ENCODE results near the gene BRPF3.

BRPF3 gene

DNA sequence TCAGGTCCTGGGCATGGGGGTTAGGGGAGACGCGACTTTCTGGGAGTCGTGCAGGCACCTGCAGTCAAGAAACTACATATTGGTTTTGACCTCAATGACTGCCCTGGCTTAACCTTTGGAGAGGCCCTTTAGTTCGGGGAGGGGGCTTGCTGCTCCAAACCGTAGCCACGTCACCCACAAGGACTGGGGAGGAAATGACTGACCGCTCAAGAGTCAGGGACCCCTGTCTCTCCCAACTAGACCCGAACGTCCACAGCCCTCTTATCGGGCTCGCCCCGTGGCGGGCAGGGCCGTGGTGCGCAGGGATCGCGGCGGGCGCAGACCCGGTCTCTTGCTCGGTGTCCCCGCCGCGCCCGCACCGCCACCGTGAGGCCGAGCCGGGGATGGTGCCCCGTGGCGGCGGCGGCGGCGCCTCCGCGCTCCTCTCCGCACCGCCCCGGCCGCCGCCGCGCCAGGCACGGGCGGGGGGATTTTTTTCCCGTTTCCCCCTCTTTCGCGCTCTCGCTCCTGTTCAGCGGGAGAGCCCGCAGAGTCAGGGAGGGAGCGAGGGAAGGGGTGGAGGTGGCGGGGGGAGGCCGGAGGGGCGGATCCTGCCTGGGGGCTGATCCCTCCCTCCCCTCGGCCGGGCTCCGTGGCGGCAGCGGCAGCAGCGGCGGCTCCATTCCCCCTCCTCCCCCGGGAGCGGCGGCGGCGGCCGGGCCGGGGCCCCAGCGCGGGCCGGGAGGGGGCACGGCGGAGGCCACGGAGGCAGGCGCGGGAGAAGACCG, at the start of gene BRPF3:
Gene BRPF3 (plus strand): TSS at position 632 of the 767 bp plus-strand sequence. CDS start 3,579 bp downstream, outside the sequence.
- DNase-seq (ENCODE audit: low read depth), result peak; percentile 64

DNA sequence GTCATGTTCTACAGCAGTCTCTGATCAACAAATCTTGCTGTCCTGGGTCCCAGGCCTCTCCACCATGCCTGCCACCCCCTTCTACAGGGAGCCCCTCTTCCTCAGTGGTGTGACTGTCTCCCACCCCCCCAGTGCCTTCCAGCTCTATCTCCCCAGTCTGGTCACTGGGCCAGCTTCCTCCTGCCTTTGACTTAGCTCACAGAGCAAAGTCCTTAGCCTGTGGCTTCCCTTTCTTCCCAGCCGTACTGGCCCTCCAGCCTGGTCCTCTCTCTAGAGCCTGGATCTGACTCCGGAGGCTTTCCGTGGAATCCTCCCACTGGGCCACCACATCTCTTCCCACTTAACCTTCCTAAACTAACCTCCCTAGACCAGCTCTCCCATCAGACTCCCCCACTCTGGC, 49.2 kb upstream of the BRPF3 start:
- no peak for DNase-seq (ENCODE audit: low read depth)

DNA sequence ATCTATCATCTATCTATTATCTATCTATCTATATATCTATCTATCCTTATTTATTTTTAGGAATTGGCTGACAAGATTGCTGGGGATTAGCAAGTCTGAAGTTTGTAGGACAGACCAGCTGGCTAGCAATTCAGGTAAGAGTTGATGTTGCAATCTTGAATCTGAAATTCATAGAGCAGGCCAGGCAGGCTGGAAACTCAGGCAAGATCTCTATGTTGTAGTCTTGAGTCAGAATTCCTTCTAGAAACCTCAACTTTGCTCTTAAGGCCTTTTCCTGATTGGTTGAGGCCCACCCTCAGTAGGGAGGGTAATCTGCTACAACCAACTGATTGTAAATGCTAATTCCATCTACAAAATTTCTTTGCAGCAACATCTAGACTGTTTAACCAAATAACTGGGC, 47.1 kb upstream of the BRPF3 start:
- no peak for DNase-seq (ENCODE audit: low read depth)

DNA sequence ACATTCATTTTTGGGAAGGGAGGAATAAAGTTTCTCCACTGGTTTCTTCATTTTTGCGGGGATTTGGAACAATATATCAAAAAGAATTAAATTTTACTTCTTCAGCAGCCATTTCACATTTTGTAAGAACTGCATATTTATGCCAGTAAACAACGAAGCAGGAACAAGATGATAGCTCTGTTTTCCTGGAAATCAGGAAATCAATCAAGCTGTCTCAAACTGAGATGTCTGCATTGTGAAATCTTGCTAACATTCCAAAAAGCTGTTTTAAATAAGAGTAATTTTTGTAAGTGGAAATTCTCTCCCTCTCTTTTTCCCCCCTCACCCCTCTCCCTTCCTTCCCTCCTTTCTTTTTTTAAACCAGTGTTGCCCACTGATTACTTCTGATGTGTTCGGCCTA, 46.3 kb upstream of the BRPF3 start:
- DNase-seq (ENCODE audit: low read depth), result no peak

DNA sequence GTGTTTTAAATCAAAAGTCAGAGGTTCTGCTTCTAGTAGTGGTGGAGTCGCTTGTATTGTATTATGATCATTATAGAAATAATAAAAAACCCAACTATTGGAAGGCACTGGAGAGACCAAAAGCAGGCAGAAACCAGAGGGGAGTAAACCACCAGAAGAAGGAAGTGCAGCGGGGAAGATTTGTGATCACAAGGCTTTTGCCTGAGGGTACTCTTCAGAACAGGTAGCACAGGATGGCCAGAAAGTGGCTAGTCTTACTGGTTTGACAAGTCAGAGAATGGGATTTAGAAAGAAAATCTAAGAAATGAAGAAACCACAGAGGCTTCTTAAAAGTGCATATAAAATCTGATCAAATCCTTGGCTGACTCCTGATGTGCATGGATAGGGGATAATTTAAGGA, 42.3 kb upstream of the BRPF3 start:
- DNase-seq (ENCODE audit: low read depth), result no peak

DNA sequence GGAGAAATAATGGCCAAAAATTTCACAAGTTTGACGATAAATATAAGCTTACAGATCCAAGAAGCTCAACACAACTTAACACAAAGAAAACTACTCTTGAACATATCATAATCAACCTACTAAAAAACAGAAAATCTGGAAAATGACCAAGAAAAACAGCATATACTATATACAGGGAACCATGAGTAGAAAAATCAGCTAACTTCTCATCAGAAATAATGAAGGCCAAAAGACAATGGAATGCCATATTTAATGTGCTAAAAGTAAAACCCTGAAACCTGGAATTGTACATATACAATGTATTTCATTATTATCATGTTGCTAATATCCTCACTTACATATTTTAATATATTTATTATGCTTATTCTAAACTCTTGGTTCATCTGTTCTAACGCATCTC, 40.9 kb upstream of the BRPF3 start:
- DNase-seq (ENCODE audit: low read depth), result no peak

DNA sequence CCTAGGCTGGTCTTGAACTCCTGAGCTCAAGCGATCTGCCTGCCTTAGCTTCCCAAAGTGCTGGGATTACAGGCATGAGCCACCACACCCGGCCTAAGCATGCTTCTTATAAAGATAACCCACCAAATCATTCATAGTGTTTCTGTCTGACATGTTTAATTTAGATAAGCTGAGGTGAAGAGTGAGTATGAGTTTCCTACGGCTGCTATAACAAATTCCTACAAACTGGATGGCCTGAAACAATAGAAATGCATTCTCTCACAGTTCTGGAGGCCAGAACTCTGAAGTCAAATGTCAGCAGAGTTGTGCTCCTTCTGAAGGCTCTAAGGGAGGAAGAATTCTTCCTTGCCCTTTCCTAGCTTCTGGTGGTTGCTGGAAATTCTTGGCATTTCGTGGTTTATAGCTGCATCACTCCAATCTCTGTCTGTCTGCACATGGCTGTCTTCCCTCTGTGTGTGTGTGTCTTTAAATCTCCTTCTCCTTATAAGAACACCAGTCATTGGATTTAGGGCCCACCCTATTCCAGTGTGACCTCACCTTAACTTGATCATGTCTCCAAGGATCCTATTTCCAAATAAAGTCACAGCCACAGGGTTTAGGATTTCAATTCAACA, 36.3 kb upstream of the BRPF3 start:
- no peak for DNase-seq (ENCODE audit: low read depth)

DNA sequence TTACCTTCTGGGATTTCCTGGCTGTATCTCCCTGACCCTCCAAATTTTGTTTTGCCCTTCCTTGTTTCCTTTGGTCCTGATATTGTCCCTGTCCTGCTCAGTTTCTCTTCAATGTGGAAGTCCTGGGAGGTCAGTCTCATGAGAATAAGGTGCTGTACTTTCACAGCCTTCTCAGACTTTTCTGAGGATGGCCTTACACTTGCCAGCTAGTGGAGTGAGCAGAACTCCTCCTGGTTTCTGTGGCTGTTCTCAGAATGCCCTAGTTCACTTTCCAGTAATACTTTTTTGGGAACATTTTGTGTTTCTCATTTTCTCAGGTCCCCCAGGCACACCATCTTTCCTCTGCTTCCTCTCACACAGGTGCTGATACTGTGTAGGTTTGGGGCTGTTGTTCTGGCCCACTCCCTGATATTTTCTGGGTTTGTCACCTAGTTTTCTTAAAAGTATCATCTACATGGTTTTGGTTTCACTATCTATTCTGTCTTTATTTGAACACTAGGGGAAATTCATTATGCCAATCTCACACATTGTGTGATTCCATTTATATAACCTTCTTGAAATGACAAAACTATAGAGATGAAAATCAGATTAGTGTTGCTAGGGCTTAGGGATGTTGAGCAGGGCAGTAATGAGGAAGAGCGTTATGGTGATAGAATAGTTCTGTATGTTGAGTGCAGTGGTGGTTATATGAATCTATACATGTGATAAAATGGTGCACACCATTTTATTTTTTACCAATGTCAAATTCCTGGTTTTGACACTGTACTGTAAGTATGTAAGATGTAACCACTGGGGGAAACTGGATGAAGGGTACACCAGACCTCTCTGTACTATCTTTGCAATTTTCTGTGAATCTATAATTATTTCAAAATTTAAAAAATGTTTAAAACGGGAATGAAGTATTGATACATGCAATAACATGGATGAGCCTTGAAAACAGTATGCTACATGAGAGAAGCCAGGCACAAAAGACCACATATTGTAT, 27.2 kb upstream of the BRPF3 start:
- DNase-seq (ENCODE audit: low read depth), result no peak

DNA sequence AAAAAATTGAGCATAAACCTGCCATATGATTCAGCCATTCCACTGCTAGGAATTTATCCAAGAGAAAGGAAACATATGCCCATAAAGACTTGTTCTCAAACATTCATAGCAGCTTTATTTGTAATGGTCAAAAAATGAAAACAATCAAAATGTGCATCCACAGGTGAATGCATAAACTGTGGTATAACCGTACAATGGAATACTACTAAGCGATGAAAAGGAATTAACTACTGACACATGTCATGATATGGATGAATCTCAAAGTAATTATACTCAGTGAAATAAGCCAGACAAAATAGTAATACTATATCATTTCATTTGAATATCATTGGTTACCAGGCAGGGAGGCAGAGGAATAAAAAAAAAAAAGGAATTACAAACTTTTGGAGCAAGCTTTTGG, 25.8 kb upstream of the BRPF3 start:
- no peak for DNase-seq (ENCODE audit: low read depth)

DNA sequence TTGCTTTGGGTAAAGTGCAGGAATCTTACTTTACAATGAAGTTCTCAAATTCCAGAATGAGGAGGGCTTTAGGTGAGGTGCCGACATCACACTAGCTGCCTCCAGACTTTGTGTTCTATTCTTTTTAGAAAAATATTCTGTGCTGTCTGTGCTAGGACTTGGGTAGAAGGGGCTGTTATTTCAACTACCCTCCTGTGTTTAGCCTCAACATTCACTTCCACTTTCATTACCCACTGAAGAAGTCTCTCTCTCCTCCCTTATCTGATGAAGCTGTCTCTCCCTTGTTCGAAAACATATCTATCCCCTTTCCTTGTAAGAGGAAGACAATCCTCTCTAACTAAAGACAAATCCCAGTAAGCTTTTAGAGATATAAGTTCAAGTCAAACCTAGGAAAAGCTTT, 25.0 kb upstream of the BRPF3 start:
- no peak for DNase-seq (ENCODE audit: low read depth)

DNA sequence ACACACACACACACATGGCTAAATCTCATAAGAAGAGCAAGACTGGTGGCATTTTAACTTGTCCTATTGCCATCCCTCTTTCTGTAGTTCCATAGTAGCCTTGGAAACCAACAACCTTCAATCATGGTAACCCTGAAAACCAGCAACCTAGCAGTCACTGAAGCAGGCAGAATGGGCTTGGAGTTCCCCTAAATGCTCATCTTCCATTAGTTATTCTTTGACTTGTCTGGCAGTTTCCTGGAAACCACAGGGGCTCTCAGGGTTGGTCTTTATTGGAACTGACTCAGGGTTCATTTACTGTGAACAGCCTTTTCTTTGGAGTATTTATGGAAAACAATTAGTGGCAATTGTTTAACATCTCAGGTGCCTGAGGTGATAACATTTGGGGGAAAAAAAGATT, 19.4 kb upstream of the BRPF3 start:
- DNase-seq (ENCODE audit: low read depth), result no peak

DNA sequence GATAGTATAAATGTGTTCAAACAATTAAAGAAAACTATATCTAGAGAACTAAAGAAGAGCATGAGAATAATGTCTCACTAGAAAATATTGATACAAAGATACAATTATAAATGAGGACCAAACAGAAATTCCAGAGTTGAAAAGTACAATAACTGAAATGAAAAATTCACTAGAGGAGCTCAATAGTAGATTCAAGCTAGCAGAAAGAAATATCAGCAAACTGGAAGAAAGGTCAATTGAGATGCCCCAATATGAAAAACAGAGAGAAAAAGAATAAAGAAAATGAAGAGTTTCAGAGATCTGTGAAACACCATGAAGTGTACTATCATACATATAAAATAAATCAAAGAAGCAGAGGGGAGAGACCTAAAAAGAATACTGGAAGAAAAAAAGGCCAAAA, 18.0 kb upstream of the BRPF3 start:
- DNase-seq (ENCODE audit: low read depth), result no peak

DNA sequence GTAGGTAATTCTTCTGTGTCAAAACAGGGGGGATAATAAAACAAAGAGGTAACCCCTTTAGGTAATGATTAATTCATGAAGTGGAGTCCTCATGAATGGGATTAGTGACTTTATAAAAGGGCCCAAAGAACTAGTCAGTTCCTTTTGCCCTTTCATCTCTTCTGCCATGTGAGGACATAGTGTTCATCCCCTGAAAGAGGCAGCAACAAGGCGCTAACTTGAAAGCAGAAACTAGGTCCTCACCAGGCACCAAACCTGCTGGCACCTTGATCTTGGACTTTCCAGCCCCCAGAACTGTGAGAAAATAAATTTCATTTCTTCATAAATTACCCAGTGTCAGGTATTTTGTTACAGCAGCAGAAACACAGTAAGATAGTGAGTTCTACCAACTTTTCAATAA, 16.4 kb upstream of the BRPF3 start:
- DNase-seq (ENCODE audit: low read depth), result no peak

DNA sequence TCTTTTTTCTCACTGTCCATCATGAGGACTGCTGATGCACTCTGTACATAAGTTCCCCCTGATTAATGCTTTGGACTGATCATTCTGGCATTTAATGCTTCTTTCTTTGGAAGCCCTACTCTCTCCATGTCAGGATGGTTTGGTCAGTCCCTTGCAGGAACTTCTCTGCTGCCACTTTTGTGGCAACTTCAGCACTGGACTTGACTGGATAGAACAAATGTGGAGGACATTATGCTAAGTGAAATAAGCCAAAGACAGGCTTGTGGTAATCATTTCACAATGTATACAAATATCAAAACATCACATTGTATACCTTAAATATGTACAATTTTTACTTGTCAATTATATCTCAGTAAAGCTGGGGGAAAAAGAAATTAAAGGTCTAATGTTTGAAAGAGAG, 12.2 kb upstream of the BRPF3 start:
- DNase-seq (ENCODE audit: low read depth), result no peak

DNA sequence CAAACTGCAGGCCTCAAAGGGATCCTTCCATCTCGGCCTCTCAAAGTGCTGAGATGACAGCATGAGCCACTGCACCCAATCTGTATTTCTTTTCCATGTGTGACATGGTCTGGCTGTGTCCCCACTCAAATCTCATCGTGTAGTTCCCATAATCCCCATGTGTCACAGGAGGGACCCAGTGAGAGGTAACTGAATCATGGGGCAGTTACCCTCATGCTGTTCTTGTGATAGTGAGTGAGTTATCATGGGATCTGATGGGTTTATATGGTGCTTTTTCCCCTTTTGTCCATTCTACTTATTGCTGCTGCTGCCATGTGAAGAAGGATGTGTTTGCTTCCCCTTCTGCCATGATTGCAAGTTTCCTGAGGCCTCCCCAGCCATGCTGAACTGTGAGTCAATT, 10.3 kb upstream of the BRPF3 start:
- DNase-seq (ENCODE audit: low read depth), result no peak

DNA sequence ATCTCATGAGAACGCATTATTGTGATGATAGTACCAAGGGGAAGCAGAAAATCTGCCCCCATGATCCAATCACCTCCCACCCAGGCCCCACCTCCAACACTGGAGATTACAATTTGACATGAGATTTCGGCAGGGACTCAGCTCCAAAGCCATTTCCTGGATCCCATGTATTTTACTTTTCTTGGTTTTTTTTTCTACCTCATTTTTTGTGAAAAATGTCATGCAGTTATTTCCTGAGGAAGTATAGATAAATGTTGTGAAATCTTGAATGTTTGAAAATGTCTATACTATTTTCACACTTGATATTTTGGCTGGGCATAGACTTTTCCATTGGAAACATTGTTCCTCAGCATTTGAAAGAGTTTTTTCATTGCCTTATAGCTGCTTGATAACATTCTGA, 9.1 kb upstream of the BRPF3 start:
- no peak for DNase-seq (ENCODE audit: low read depth)

DNA sequence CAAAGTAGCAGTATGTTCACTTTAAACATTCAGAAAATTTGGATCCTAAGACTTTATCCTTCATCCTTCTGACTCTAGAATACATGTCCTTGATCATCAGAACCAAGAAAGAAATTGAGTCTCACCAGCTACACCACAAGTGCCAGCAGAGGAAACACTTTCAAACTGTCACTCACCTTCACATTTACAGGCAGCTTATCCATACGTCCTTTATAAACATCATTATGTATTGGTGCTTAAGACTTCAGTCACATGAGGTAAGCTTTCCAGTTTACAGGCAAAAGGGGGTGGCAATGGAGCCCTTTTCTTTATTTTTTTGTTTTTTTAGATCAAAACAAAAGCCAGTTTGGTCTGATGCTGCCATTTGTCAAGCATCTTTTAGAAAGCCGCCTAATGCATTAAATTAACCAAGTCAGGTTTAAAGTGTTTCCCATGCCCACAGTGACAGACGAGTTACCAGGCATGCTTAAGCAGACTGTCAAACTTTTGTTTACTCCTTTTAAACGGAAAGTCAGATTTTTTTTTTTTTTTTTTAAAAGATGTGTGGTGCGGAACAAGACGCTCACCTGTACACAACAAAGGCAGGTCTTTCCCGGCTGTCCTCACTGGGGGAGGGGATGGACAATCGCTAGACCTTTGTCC, 952 bp upstream of the BRPF3 start:
- no peak for DNase-seq (ENCODE audit: low read depth)

DNA sequence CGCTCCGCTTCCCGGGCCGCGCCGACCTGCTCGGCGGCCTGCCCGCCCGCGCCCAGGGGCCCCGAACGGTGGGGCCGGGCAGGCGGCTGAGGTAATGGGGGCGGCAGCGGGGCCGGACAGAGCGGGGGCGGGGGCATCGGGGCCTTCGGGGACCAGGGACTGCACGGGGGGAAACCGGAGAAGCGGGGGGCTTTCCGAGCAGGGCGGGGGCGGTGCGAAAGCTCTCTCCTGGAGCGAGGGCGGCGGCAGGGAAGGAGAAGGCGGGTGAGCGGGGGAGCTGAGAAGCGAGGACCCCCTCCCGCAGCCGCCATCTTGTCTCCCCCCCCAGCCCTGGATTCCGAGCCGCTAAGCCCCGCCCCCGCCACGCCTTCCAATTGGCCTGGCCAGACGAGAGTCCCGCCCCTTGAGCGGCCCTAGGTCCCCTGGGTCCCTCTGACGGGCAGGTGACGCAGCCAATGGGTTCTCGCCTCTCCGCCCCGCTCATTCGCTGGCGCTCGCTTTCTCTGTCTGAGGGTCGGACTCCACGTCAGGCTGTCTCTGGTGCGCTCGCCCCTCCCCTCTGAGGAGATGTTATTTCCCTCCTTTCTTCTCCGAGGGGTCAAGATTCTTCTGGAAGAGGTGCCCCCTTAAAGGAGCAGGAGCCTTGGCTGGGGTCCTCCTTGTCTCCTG, 470 bp downstream of the BRPF3 start:
- peak; percentile 100 for DNase-seq (ENCODE audit: low read depth)

DNA sequence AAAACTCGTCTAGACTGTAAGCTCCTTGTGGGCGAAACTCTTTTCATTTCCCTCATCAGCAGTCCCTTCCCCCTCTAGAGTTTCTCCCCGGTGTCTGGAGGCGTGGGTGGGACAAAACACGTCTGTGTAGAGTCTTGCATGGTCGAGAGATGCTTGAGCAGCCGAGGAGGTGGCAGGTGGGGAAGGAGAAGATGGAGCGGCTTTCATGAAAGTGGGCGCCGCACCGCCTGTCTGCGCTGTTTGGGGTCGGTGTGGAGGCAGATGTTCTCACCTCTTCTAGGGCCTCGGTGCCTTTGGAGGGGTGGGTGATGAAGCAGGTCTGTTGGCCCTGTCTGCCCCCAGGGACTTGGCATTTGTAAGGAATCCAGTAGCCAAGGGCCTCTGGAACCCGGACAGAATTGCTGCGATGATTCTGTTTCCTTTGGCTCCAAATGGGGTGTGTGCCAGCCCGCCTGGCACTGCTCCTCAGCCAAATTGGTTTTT, 1.2 kb downstream of the BRPF3 start:
- no peak for DNase-seq (ENCODE audit: low read depth)

DNA sequence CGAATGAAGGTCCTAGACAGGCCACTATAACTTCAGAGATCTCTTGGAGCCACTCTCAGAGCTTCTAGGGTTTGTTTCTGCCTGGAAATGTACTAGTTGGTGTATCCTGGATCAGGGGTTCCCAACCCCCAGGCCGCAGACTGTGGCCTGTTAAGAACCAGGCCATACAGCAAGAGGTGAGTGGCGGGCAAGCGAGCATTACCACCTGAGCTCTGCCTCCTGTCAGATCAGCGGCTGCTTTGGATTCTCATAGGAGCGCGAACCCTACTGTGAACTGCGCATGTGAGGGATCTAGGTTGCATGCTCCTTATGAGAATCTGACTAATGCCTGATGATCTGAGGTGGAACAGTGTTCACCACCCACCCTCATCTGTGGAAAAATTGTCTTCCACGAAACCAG, 2.4 kb downstream of the BRPF3 start:
- no peak for DNase-seq (ENCODE audit: low read depth)

DNA sequence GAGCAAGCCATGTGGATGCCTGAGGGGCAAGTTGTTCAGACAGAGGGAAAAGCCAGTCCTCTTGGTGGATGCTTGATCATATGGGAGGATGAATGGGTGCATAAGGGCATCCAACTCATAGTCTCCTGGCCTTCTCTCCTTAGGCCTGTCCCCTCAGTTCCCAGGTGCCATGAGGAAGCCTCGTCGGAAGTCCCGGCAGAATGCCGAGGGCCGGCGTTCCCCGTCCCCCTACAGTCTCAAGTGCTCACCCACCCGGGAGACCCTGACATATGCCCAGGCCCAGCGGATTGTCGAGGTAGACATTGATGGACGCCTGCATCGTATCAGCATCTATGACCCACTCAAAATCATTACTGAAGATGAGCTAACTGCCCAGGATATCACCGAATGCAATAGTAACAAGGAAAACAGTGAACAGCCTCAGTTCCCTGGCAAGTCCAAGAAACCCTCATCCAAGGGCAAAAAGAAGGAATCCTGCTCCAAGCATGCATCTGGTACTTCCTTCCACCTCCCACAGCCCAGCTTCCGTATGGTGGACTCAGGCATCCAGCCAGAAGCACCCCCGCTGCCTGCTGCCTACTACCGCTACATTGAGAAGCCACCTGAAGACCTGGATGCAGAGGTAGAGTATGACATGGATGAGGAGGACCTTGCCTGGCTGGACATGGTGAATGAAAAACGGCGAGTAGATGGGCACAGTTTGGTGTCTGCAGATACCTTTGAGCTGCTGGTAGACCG, 3.8 kb downstream of the BRPF3 start:
- no peak for DNase-seq (ENCODE audit: low read depth)
